Hepatocyte (in vitro differentiated cells): Measurements from ENCODE around the gene MTIF3. TPM values are rescaled to one million over a fixed set of nuclear protein-coding genes. Genes with fewer than 3 reads are reported as not detected.

Experiments
- DNase-seq: peaks from one replicate; pipeline ENCODE4 v3.0.0-alpha.2; 2016; ENCODE audit warnings: low spot score
- H2AFZ ChIP-seq: fragments of 200-600 bp; sonication (generic); 2 replicates; pipeline ENCODE4 v1.6.0; 2016; ENCODE audit warnings: antibody characterized with exemption, mild to moderate bottlenecking
- H3K27ac ChIP-seq: fragments of 200-600 bp; sonication (generic); 2 replicates; pipeline ENCODE4 v1.5.1; 2016; ENCODE audit warnings: mild to moderate bottlenecking
- H3K27me3 ChIP-seq: fragments of 200-600 bp; sonication (generic); 2 replicates; pipeline ENCODE4 v1.6.1; 2016
- H3K36me3 ChIP-seq: fragments of 200-600 bp; sonication (generic); replicated peaks from 2 replicates; pipeline ENCODE4 v1.5.1; 2016; ENCODE audit warnings: low read depth; ENCODE audit not compliant: insufficient read depth
- H3K4me1 ChIP-seq: fragments of 200-600 bp; sonication (generic); 2 replicates; pipeline ENCODE4 v1.5.1; 2016; ENCODE audit warnings: mild to moderate bottlenecking, moderate library complexity; ENCODE audit not compliant: insufficient read depth
- H3K4me2 ChIP-seq: fragments of 200-600 bp; sonication (generic); 2 replicates; pipeline ENCODE4 v1.6.0; 2016
- H3K4me3 ChIP-seq: fragments of 200-600 bp; sonication (generic); 2 replicates; pipeline ENCODE4 v1.5.1; 2016; ENCODE audit warnings: mild to moderate bottlenecking
- H3K79me2 ChIP-seq: fragments of 200-600 bp; sonication (generic); 2 replicates; pipeline ENCODE4 v1.6.0; 2017; ENCODE audit warnings: mild to moderate bottlenecking
- H3K9me2 ChIP-seq: fragments of 200-600 bp; sonication (generic); replicated peaks from 2 replicates; pipeline ENCODE4 v1.6.0; 2017; ENCODE audit warnings: mild to moderate bottlenecking; ENCODE audit not compliant: insufficient read depth
- H3K9me3 ChIP-seq: fragments of 200-600 bp; sonication (generic); 2 replicates; pipeline ENCODE4 v1.5.1; 2016; ENCODE audit warnings: low read depth, mild to moderate bottlenecking
- H4K20me1 ChIP-seq: fragments of 200-600 bp; sonication (generic); 2 replicates; pipeline ENCODE4 v1.6.0; 2016; ENCODE audit warnings: mild to moderate bottlenecking; ENCODE audit not compliant: insufficient read depth, poor library complexity, severe bottlenecking
- CTCF ChIP-seq: fragments of 200-600 bp; sonication (generic); IDR thresholded peaks from 2 replicates; pipeline ENCODE4 v1.5.1; 2016; ENCODE audit warnings: antibody characterized with exemption, mild to moderate bottlenecking; ENCODE audit not compliant: poor library complexity
- EZH2 ChIP-seq: fragments of 200-600 bp; sonication (generic); IDR thresholded peaks from 2 replicates; pipeline ENCODE4 v1.6.1; 2016; ENCODE audit warnings: antibody characterized with exemption, mild to moderate bottlenecking, borderline replicate concordance
- EZH2phosphoT487 ChIP-seq: fragments of 200-600 bp; sonication (generic); IDR thresholded peaks from one replicate; pipeline ENCODE4 v1.6.1; 2018; ENCODE audit warnings: antibody characterized with exemption, mild to moderate bottlenecking, low read depth, moderate library complexity; ENCODE audit not compliant: unreplicated experiment, severe bottlenecking
- WGBS: methylation state at CpG from one replicate; pipeline ENCODE4 v1.1.6; 2016; ENCODE audit warnings: low lambda C conversion rate; ENCODE audit errors: missing lambda C conversion rate; 5-methylcytosine and 5-hydroxymethylcytosine counted together
- polyA plus RNA-seq: library from polyadenylated mRNA; unstranded; fragments of >200 nt; fragmentation: Nextera tagmentation; extraction: Ambion mirVana; gene quantifications from 2 replicates; pipeline ENCODE4 v1.2.1, GENCODE V29; 2016
- total RNA-seq: library from RNA; depleted of rRNA; stranded (reverse); fragments of >200 nt; gene quantifications from 2 replicates; pipeline ENCODE4 v1.2.3, GENCODE V29; 2014

MTIF3 gene
- total and polyA plus RNA-seq, 2 experiments from 2014 or later, result 58.0 to 66.7 TPM

GRCh38 chr13:27406178-27406939, 44.0 kb downstream of the MTIF3 start:
- Histone ChIP-seq H3K27me3 (no peaks in the 10 kb centered on the region), H3K4me3 (no peak overlapping the region), H3K4me1 (peaks cover 33% of the 10 kb centered on the region), H3K36me3 (no peaks in the 10 kb centered on the region), H4K20me1 (no peaks in the 10 kb centered on the region), H3K27ac (no peak overlapping the region), H3K9me3 (no peaks in the 10 kb centered on the region), H2AFZ (no peak overlapping the region), H3K9me2 (no peaks in the 10 kb centered on the region), H3K79me2 (no peaks in the 10 kb centered on the region), H3K4me2 (no peak overlapping the region)
- peak; percentile 48 for DNase-seq
- WGBS, result 86% methylated on average over 12 of the region's 12 CpGs
- no peak for TF ChIP-seq EZH2phosphoT487
- TF ChIP-seq CTCF, result peak; percentile 59

- no peak overlapping the region for H3K4me3 ChIP-seq
- H3K9me3 ChIP-seq, result no peaks in the 10 kb centered on the region
- H3K36me3 ChIP-seq, result no peaks in the 10 kb centered on the region
- no peak overlapping the region for H3K4me2 ChIP-seq
- H2AFZ ChIP-seq, result no peak overlapping the region
- no peaks in the 10 kb centered on the region for H3K9me2 ChIP-seq
- no peaks in the 10 kb centered on the region for H4K20me1 ChIP-seq
- H3K4me1 ChIP-seq, result peaks cover 33% of the 10 kb centered on the region
- H3K79me2 ChIP-seq, result no peaks in the 10 kb centered on the region
- H3K27me3 ChIP-seq, result no peaks in the 10 kb centered on the region
- peak overlapping the region; percentile 91 for H3K27ac ChIP-seq
- 92% methylated on average over 5 of the region's 5 CpGs for WGBS
- DNase-seq, result no peak
- no peak for TF ChIP-seq EZH2
- TF ChIP-seq CTCF, result no peak
- no peak for TF ChIP-seq EZH2phosphoT487
Observed at GRCh38 chr13:27405546-27406134, 44.7 kb downstream of the MTIF3 start.

GRCh38 chr13:27404680-27405079, 45.7 kb downstream of the MTIF3 start:
- Histone ChIP-seq H3K9me2 (no peaks in the 10 kb centered on the region), H3K79me2 (no peaks in the 10 kb centered on the region), H3K4me1 (peaks cover 33% of the 10 kb centered on the region), H3K27ac (peak overlapping the region; percentile 91), H3K4me2 (peak overlapping the region; percentile 63), H3K9me3 (no peaks in the 10 kb centered on the region), H3K27me3 (no peaks in the 10 kb centered on the region), H3K36me3 (no peaks in the 10 kb centered on the region), H2AFZ (no peak overlapping the region), H4K20me1 (no peaks in the 10 kb centered on the region), H3K4me3 (no peak overlapping the region)
- 81% methylated on average over 17 of the region's 17 CpGs for WGBS
- TF ChIP-seq EZH2, result no peak
- TF ChIP-seq CTCF, result no peak
- TF ChIP-seq EZH2phosphoT487, result no peak
- DNase-seq, result no peak
